Karpas-422 (cell line): Measurements from ENCODE around the gene SAXO1. TPM values are rescaled to one million over a fixed set of nuclear protein-coding genes. Genes with fewer than 3 reads are reported as not detected.

ENCODE experiments used
- DNase-seq: peaks from one replicate; pipeline ENCODE4 v3.0.0-alpha.2; 2015
- H2AFZ ChIP-seq: fragments of 200-600 bp; sonication (generic); 2 replicates; pipeline ENCODE4 v1.6.1; 2014; ENCODE audit warnings: antibody characterized with exemption, low read length, mixed read lengths
- H3K27ac ChIP-seq: fragments of 200-600 bp; sonication (generic); 2 replicates; pipeline ENCODE4 v1.5.1; 2014; ENCODE audit warnings: mild to moderate bottlenecking, low read length, moderate library complexity
- H3K27me3 ChIP-seq: fragments of 200-600 bp; sonication (generic); 2 replicates; pipeline ENCODE4 v1.6.1; 2014; ENCODE audit warnings: low read length, mixed read lengths
- H3K36me3 ChIP-seq: fragments of 200-600 bp; sonication (generic); 2 replicates; pipeline ENCODE4 v1.6.1; 2014; ENCODE audit warnings: low read length, mixed read lengths; ENCODE audit not compliant: insufficient read depth
- H3K4me1 ChIP-seq: fragments of 200-600 bp; sonication (generic); 2 replicates; pipeline ENCODE4 v1.6.1; 2014; ENCODE audit warnings: mild to moderate bottlenecking, low read length, mixed read lengths
- H3K4me2 ChIP-seq: fragments of 200-600 bp; sonication (generic); 2 replicates; pipeline ENCODE4 v1.6.1; 2014; ENCODE audit warnings: low read length, low read depth, mild to moderate bottlenecking; ENCODE audit not compliant: poor library complexity, severe bottlenecking
- H3K4me3 ChIP-seq: fragments of 200-600 bp; sonication (generic); 2 replicates; pipeline ENCODE4 v1.5.1; 2014; ENCODE audit warnings: mild to moderate bottlenecking, antibody characterized with exemption, low read length, mixed read lengths
- H3K79me2 ChIP-seq: fragments of 200-600 bp; sonication (generic); 2 replicates; pipeline ENCODE4 v1.6.1; 2014; ENCODE audit warnings: mild to moderate bottlenecking, low read length, mixed read lengths
- H3K9ac ChIP-seq: fragments of 200-600 bp; sonication (generic); 2 replicates; pipeline ENCODE4 v1.6.0; 2014; ENCODE audit warnings: low read length
- H3K9me2 ChIP-seq: fragments of 200-600 bp; sonication (generic), shearing (Covaris generic); replicated peaks from 2 replicates; pipeline ENCODE4 v1.6.0; 2014; ENCODE audit warnings: mild to moderate bottlenecking, low read length, moderate library complexity; ENCODE audit not compliant: insufficient read depth
- H3K9me3 ChIP-seq: fragments of 300-700, 200-600 bp; sonication (generic); 2 replicates; pipeline ENCODE4 v1.6.1; 2014; ENCODE audit warnings: low read length, mixed read lengths
- H4K20me1 ChIP-seq: fragments of 200-600 bp; sonication (generic); 2 replicates; pipeline ENCODE4 v1.6.1; 2014; ENCODE audit warnings: mild to moderate bottlenecking, antibody characterized with exemption, low read length, low read depth; ENCODE audit not compliant: insufficient read depth
- small RNA-seq: library from RNA; depleted of rRNA; stranded (forward); fragments of <200 nt; gene quantifications from one replicate; pipeline ENCODE3, GENCODE V24; 2014
- total RNA-seq: library from RNA; depleted of rRNA; stranded (reverse); fragments of >200 nt; shearing (Covaris generic); gene quantifications from 2 replicates; pipeline ENCODE4 v1.2.3, GENCODE V29; 2014; ENCODE audit warnings: low replicate concordance; rRNA removed

Gene SAXO1
- total RNA-seq, 1 experiment from 2014 or later = not detected

- Histone ChIP-seq H3K9me2 (no peaks in the 10 kb centered on the region), H3K36me3 (no peaks in the 10 kb centered on the region), H3K79me2 (no peaks in the 10 kb centered on the region), H3K4me1 (no peaks in the 10 kb centered on the region), H3K9me3 (no peaks in the 10 kb centered on the region), H3K4me3 (no peak overlapping the region), H2AFZ (no peak overlapping the region), H4K20me1 (no peaks in the 10 kb centered on the region), H3K9ac (no peak overlapping the region), H3K4me2 (no peak overlapping the region), H3K27me3 (no peaks in the 10 kb centered on the region), H3K27ac (no peak overlapping the region)
- DNase-seq = no peak
These were observed 145.5 kb downstream of the SAXO1 start for GRCh38 chr9:18887546-18887945.

DNA sequence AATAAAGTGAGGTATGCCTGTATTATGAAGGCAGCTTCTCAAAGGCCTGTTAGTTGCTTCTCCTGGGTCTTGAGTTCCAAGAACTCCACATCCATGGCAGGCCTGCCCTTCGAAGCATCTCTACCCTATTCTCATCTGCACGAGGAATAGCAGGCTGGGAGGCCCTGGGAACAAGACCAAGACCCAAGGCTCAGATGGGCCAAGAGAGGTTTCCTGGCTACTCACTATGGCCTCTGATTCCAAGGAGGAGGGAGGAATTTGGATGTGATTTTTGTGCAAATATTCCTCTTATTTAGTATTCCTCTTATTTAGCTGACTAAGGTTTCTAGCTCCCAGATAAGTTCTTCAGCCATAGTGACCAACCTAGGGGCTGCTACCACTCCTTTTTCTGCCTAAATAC, 151.3 kb downstream of the SAXO1 start:
- H3K4me3 ChIP-seq = no peak overlapping the region
- H3K9ac ChIP-seq = no peak overlapping the region
- no peak overlapping the region for H2AFZ ChIP-seq
- no peaks in the 10 kb centered on the region for H3K9me3 ChIP-seq
- no peak for DNase-seq
- H3K27ac ChIP-seq = no peak overlapping the region
- H3K4me1 ChIP-seq = no peaks in the 10 kb centered on the region
- H3K4me2 ChIP-seq = no peak overlapping the region
- no peaks in the 10 kb centered on the region for H3K9me2 ChIP-seq
- no peaks in the 10 kb centered on the region for H3K27me3 ChIP-seq
- no peaks in the 10 kb centered on the region for H3K79me2 ChIP-seq
- no peaks in the 10 kb centered on the region for H4K20me1 ChIP-seq
- H3K36me3 ChIP-seq = no peaks in the 10 kb centered on the region

DNA sequence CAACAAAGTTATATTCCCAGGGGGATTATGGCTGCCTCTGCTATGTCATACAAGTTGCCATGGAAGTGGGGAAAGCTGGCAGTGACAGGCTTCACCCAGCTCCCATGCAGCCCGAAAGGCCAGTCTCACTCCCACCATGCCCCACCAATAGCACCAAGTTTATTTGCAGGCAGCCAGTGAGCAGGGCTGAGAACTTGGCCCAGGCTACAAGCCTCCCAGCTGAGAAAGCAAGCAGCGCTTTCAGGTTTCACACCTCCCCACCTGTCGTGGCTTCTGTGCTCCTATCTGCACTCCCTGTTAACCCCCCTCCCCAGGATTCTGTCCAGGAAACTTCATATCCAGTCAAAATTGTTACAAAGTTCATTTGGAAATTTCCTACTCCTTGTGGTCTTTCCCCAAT, 155.0 kb downstream of the SAXO1 start:
- Histone ChIP-seq H3K9me2 (no peaks in the 10 kb centered on the region), H3K79me2 (no peaks in the 10 kb centered on the region), H3K36me3 (no peaks in the 10 kb centered on the region), H3K27me3 (no peaks in the 10 kb centered on the region), H3K9ac (no peak overlapping the region), H3K4me1 (no peaks in the 10 kb centered on the region), H3K4me2 (no peak overlapping the region), H3K9me3 (no peaks in the 10 kb centered on the region), H3K27ac (no peak overlapping the region), H2AFZ (no peak overlapping the region), H4K20me1 (no peaks in the 10 kb centered on the region), H3K4me3 (no peak overlapping the region)
- no peak for DNase-seq

Small RNAs within 50 kb of the gene (small RNA-seq; reads per million reads assigned to genes)
- gene RNU6-264P (not detected), gene SCARNA8 (8.5 reads per million, percentile 89 among the genes with 10 or more reads in this experiment)

Other genes with a start within 250 kb of the SAXO1 start
- gene RRAGA, start 16.2 kb upstream of the SAXO1 start, total RNA-seq = 23.8 and 32.0 TPM in 2 replicates
- gene HAUS6, start 69.7 kb upstream of the SAXO1 start, total RNA-seq = 23.2 and 32.6 TPM in 2 replicates
- 41.6 and 58.5 TPM in 2 replicates for gene PLIN2, start 94.3 kb upstream of the SAXO1 start, total RNA-seq
- gene DENND4C, start 197.5 kb upstream of the SAXO1 start, total RNA-seq = 42.8 and 47.9 TPM in 2 replicates